Fibroblast of lung (primary cell): Measurements from ENCODE around the gene HMGN5.

Source experiments
- CTCF ChIP-seq, 2 donors: IDR thresholded peaks in 1 of 2; conservative IDR thresholded peaks in 1 of 2; 1 replicate in 1 of 2; 2 replicates in 1 of 2; pipeline ENCODE4 v1.5.1; 2011 to 2012; ENCODE audit warnings: low read length in 2 of 2, control low read depth in 1 of 2, inconsistent platforms in 1 of 2, low read depth in 1 of 2, mild to moderate bottlenecking in 1 of 2
- EZH2 ChIP-seq: IDR thresholded peaks from 2 replicates; pipeline ENCODE4 v1.5.1; 2012; ENCODE audit warnings: low read length, control low read depth, mild to moderate bottlenecking; ENCODE audit errors: missing control alignments

- TF ChIP-seq CTCF (conservative IDR thresholded peaks at IDR 0.05 in 1 of 2, IDR thresholded peaks at IDR 0.05 in 1 of 2; ENCODE audit: low read depth in 1 of 2, low read length in 2 of 2) (no peak), EZH2 (no peak)
Observed at GRCh38 chrX:81168391-81168790, 33.3 kb downstream of the HMGN5 start.
